HuH-7.5 (cell line): Measurements from ENCODE around the gene STYXL1.
"Not testable (repeated sequence)": the region's sequence is repeated elsewhere in the genome, so short reads cannot be mapped to it uniquely, and the experiment has no call there.

Source experiments
- DNase-seq: peaks from one replicate; pipeline ENCODE4 v3.0.0; 2011; ENCODE audit warnings: low spot score

The STYXL1 gene, protein sequence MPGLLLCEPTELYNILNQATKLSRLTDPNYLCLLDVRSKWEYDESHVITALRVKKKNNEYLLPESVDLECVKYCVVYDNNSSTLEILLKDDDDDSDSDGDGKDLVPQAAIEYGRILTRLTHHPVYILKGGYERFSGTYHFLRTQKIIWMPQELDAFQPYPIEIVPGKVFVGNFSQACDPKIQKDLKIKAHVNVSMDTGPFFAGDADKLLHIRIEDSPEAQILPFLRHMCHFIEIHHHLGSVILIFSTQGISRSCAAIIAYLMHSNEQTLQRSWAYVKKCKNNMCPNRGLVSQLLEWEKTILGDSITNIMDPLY

GRCh38 chr7:76047811-76048667 is at the start of gene STYXL1, which contains the start of gene MDH2:
TSS of gene STYXL1 (minus strand) at chr7:76048000. CDS start at chr7:76030523, 17,477 bp downstream.
TSS of gene MDH2 (plus strand) at chr7:76048106. CDS start at chr7:76048161, 55 bp downstream.
- peak; percentile 94 for DNase-seq

GRCh38 chr7:76095908-76096307 is 48.1 kb upstream of the STYXL1 start:
- no peak for DNase-seq

- DNase-seq = not testable (repeated sequence)
These were observed 46.5 kb upstream of the STYXL1 start for GRCh38 chr7:76094326-76094725.

DNA sequence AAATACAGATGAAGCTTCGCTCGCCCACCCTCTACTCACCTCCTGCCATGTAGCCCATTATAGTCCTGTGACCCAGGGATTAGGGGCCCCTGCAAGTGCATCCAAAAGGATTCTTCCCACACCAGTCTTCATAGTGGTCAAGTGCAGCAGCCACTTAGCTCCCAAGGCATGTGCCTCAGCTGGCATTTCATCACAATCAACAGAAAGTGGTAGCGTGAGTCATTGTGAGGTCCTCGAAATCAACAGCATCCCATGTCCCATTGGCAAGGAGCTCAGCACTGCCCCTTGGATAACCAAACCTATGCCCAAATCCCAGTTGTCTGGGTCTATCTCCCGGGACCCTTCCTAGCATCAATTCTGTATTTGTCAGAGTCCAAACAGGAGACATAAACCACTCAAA is 45.7 kb upstream of the STYXL1 start:
- DNase-seq = not testable (repeated sequence)

- DNase-seq = no peak
These were observed 43.7 kb upstream of the STYXL1 start for GRCh38 chr7:76091506-76091905.

- DNase-seq = no peak
These were observed 42.2 kb upstream of the STYXL1 start for GRCh38 chr7:76089865-76090475.

GRCh38 chr7:76087362-76087791 is 39.6 kb upstream of the STYXL1 start:
- not testable (repeated sequence) for DNase-seq

- no peak for DNase-seq
These were observed 38.3 kb upstream of the STYXL1 start for GRCh38 chr7:76086070-76086469.

DNA sequence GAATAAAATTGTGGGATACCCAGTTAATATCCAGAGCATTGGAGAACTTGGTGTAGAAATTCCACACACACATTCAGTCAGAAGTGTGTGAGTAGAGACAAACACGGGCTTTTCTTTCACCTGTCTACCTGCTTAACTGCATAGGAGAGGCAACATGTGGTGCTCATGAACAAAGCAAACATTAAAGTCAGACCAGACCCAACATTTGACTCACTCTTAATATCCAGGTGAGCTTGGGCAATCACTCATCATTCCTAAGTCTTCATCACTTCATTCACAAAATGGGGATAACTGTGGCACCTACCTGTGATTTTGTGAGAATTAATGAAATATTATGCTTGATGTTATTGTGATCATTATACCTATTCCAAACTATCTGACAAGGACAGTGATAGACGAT is 36.3 kb upstream of the STYXL1 start:
- not testable (repeated sequence) for DNase-seq

DNA sequence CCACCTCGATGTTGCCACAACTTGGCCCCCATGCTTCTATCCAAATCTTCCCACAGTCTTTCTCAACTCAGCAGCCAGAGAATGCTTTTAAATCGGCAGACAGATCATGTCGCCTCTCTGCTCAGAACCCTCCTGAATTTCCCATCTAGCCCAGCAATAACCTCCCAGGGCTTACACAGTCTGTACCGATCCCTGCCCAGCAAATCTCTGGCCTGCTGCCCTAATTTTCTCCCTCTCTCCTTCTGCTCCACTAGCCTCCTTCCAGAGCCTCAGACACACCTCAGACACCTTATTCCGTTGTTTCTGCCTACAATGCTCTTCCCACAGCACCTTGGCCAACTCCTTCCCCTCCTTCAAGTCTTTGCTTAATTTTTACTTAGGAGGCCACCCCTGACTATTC is 32.4 kb upstream of the STYXL1 start:
- DNase-seq = no peak

- no peak for DNase-seq
These were observed 29.6 kb upstream of the STYXL1 start for GRCh38 chr7:76077435-76077834.

GRCh38 chr7:76076995-76077394 is 29.2 kb upstream of the STYXL1 start:
- DNase-seq = no peak

DNA sequence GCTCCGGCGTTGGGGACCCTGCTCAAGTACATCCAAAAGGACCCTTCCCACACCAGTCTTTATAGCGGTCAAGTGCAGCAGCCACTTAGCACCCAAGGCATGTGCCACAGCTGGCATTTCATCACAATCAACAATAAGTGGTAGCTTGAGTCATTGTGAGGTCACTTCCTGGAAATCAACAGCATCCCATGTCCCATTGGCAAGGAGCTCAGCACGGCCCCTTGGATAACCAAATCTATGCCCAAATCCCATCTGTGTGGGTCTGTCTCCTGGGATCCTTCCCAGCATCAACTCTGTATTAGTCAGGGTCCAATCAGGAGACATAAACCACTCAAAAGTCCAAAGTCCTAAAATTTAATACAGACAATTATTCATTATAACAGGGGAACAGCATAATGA is 27.2 kb upstream of the STYXL1 start:
- DNase-seq = no peak

DNA sequence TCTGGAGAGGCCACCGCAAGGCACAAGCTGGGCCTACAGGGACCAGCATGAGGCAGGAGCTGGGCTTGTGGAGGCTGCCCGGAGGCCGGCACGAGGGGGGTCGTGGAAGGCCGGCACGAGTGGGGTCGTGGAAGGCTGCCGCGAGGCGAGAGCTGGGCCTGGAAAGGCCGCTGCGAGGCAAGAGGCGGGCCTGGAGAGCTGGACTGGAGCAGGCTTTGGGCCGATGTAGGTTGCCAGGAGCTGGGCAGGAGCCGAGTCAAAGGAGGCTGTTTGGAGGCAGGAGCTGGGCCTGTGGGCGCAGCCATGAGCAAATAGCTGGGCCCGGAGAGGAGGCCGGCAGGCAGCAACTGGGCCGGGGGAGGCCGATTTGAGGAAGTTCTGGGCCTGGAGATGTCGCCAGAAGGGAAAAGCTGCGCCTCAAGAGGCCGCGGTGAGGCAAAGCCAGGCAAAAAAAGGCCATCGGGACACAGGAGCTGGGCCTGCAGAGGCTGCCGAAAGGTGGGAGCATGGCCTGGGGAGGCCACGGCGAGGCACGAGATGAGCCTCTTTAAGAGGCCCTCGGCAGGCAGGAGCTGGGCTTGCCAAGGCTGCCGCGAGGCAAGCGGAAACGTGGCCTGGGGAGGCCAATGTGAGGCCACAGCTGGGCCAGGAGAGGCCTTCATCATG is 26.6 kb upstream of the STYXL1 start:
- DNase-seq = no peak

DNA sequence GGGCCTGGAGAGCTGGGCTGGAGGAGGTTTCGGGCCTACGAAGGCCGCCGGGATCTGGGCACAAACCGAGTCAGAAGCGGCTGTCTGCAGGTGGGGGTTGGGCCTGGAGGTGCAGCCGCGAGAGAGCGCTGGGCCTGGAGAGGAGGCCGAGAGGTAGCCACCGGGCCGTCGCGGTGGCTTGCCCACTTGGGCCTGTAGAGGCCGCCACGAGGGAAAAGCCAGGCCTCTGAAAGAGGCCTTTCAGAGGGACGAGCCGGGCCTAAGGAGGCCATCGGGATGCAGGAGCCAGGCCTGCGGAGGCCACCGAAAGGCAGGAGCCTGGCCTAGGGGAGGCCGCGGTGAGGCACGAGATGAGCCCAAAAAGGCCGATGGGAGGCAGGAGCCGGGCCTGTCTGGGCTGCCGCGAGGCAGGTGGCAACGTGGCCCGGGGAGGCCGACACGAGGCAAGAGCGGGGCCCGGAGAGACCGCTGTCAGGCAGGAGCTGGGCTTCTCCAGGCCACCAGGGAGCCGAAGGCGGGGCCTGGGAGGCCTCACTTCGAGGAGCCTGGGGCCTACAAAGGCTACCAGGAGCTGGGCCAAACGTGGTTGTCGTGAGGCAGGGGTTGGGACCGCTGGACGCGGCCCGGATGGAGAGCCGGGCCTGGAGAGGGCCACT is 25.7 kb upstream of the STYXL1 start:
- DNase-seq = no peak

GRCh38 chr7:76072243-76073148 is 24.7 kb upstream of the STYXL1 start:
- no peak for DNase-seq

- no peak for DNase-seq
These were observed 23.8 kb upstream of the STYXL1 start for GRCh38 chr7:76071316-76072242.

DNA sequence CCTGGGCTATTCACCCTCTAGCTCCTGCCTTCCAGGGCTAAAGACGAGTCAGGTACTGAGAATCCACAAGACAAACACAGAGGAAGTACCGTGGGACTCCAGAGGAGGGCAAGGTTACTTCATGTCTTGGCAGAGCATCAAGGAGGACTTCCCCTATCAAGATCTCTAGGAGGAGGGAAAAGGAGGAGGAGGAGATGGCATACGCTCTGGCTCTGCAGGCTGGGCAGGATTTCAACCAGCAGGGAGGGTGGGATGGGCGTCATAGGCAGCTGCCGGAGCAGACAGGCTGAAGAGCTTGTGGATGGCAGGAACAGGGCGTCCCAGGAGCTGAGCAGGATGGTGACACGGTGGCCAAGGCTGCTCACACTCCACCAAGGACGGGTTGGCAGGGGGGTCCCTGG is 21.4 kb upstream of the STYXL1 start:
- no peak for DNase-seq

DNA sequence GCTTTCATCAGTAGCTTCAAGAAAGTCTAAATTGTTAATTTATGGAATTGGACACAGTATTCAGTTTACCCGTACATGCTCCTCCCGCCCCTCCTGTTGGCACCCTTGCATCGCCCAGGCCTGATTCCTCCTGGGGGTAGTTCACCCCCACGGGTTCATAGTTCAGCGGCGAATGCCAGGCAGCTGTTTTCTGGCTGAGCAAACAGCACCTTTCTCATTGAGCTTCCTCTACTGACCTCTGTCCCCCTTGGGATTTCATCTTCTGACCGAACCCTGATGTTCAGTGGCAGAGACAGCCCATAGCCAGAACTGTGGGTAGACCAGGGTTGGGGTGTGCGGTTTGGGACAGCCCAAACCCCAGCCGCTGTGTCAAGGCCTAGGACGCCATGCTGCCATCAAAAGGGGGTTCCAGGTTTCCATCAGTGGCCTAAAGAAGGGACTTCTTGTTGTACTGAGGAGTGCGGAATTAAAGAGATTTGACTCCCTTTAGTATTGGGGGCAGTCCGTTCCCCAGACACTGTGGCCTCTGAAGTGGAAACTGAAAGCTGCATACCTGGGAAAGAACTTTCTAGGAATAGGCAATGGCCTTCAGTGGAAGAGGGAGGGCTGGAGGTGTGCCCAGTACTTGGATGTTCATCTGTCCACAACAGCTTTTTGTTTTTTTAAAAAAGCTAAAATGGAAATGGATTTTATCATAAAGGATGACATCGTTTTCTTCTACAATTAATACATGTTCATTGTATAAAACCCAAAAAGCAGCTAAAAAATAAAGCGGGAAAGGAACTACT is 19.1 kb upstream of the STYXL1 start:
- DNase-seq = no peak
